PC-9 (cell line): ENCODE data around the gene POLA1.

Experiments used
- CTCF ChIP-seq: fragments of 200-600 bp; sonication (generic); conservative IDR thresholded peaks from 2 replicates; pipeline ENCODE4 v1.6.1; 2017; ENCODE audit warnings: mixed run types, antibody characterized with exemption, mild to moderate bottlenecking, moderate library complexity
- EZH2 ChIP-seq: fragments of 200-600 bp; sonication (generic); IDR thresholded peaks from 2 replicates; pipeline ENCODE4 v1.8.0; 2017; ENCODE audit warnings: antibody characterized with exemption, low read depth

- TF ChIP-seq EZH2 (no peak), CTCF (no peak)
Observed at GRCh38 chrX:24961809-24962208, 268.1 kb downstream of the POLA1 start.
